Endothelial cell (in vitro differentiated cells): ENCODE measurements around the gene HDAC5. TPM values are rescaled to one million over a fixed set of nuclear protein-coding genes. Genes with fewer than 3 reads are reported as not detected.
"Not testable (repeated sequence)": the region's sequence is repeated elsewhere in the genome, so short reads cannot be mapped to it uniquely, and the experiment has no call there.

Experiments
- DNase-seq: peaks from one replicate; pipeline ENCODE4 v3.0.0; 2021; ENCODE audit warnings: low spot score
- H3K27ac Mint-ChIP-seq: one replicate; pipeline ENCODE4 v1.8.0; 2021; ENCODE audit warnings: mixed read lengths, inconsistent platforms; ENCODE audit not compliant: unreplicated experiment
- H3K27me3 Mint-ChIP-seq: one replicate; pipeline ENCODE4 v1.8.0; 2021; ENCODE audit warnings: mild to moderate bottlenecking, moderate library complexity, mixed read lengths, inconsistent platforms; ENCODE audit not compliant: unreplicated experiment
- H3K36me3 Mint-ChIP-seq: one replicate; pipeline ENCODE4 v1.8.0; 2021; ENCODE audit warnings: mild to moderate bottlenecking, low read depth, mixed read lengths, inconsistent platforms; ENCODE audit not compliant: unreplicated experiment
- H3K4me1 Mint-ChIP-seq: one replicate; pipeline ENCODE4 v1.8.0; 2021; ENCODE audit warnings: mild to moderate bottlenecking, mixed read lengths, inconsistent platforms; ENCODE audit not compliant: unreplicated experiment
- H3K4me3 Mint-ChIP-seq: one replicate; pipeline ENCODE4 v1.8.0; 2021; ENCODE audit warnings: mild to moderate bottlenecking, mixed read lengths, inconsistent platforms; ENCODE audit not compliant: unreplicated experiment
- H3K9me3 Mint-ChIP-seq: one replicate; pipeline ENCODE4 v1.8.0; 2021; ENCODE audit warnings: mixed read lengths, inconsistent platforms; ENCODE audit not compliant: unreplicated experiment
- CTCF ChIP-seq: fragments of 200-600 bp; sonication (generic); IDR thresholded peaks from one replicate; pipeline ENCODE4 v1.5.0; 2021; ENCODE audit warnings: antibody characterized with exemption; ENCODE audit not compliant: unreplicated experiment
- total RNA-seq: library from RNA; stranded (reverse); fragmentation: NEBNext Ultra II Directional; extraction: Animal tissue kit (Norgen Biotek cat#: 25700); gene quantifications from one replicate; pipeline ENCODE4 v1.2.1, GENCODE V29; 2021; ENCODE audit not compliant: unreplicated experiment

The HDAC5 gene
- total RNA-seq, 1 donor from 2014 or later: 51.4 TPM

DNA sequence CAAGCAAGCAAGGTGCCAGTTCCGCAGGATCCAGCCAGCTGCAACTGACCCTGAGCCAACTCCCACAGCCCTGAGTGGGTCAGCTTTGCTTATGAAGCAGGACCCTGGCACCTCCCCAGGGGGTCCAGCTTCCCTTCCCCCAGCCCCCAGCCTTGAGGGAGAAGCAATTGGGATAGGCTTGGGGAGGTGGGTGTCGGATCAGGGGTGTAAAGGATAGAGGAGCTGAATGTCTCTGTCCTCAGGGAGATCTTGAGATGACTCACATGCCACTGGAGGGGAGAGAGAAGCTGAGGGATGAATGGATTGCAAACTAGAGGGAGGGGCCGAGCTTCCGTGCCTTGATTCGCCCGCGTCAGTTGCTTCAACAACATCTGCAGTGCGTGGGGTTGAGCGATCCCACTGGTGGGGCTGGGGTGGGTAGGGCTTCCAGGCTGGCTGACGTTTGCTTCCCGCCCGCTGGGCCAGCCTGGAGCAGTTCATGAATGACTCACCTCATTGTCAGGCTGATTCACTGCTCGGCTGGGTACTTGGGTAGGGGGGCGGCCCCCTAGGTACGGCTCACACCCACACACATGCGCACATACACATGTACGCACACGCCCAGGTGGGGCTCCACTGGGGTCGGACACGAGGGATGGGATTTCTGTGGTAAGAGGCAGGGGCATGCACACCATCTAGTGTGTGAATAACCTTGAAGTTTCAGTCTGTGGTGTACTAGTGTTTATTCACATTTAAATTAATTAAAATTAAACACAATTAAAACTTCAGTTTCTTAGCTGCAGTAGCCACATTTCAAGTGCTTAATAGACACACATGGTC, 14.7 kb upstream of the HDAC5 start:
- TF ChIP-seq CTCF: no peak
- H3K4me1 Mint-ChIP-seq: peaks cover 19% of the 10 kb centered on the region
- no peak overlapping the region for H3K27ac Mint-ChIP-seq
- H3K27me3 Mint-ChIP-seq: peaks cover 2% of the 10 kb centered on the region
- H3K9me3 Mint-ChIP-seq: no peaks in the 10 kb centered on the region
- no peak overlapping the region for H3K4me3 Mint-ChIP-seq
- H3K36me3 Mint-ChIP-seq: peaks cover 3% of the 10 kb centered on the region
- DNase-seq: no peak

DNA sequence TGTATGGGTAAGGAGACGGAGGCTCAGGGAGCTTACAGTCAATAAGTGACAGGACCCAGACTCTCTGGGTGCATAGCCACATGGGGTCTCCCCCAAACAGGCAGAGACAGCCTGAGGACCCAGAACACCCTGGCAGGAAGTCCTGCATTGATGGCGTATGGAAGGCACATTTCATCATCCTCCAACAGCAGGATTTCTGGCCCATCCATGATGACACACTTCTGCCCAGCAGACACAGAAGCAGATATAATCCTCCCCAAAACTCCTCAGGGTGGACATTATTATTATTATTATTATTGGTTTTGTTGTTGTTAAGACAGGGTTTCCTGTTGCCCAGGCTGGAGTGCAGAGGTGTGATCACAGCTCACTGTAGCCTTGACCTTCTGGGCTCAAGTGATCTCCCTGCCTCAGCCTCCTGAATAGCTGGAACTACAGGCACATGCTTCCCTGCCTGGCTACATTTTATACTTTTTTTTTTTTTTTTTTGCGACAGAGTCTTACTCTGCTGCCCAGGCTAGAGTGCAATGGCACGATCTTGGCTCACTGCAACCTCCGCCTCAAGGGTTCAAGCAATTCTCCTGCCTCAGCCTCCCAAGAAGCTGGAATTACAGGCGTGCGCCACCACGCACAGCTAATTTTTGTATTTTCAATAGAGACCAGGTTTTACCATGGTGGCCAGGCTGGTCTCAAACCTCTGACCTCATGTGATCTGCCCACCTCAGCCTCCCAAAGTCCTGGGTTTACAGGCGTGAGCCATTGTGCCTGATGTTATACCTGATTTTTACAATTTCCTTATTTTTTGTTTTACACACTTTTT, 11.5 kb upstream of the HDAC5 start:
- peaks cover 2% of the 10 kb centered on the region for H3K27me3 Mint-ChIP-seq
- no peak for TF ChIP-seq CTCF
- H3K4me3 Mint-ChIP-seq: no peak overlapping the region
- H3K9me3 Mint-ChIP-seq: no peaks in the 10 kb centered on the region
- H3K27ac Mint-ChIP-seq: no peak overlapping the region
- peaks cover 3% of the 10 kb centered on the region for H3K36me3 Mint-ChIP-seq
- peaks cover 17% of the 10 kb centered on the region for H3K4me1 Mint-ChIP-seq
- DNase-seq: no peak

GRCh38 chr17:44133918-44134476, 10.6 kb upstream of the HDAC5 start:
- no peak overlapping the region for H3K27ac Mint-ChIP-seq
- peaks cover 17% of the 10 kb centered on the region for H3K4me1 Mint-ChIP-seq
- no peak for DNase-seq
- H3K4me3 Mint-ChIP-seq: no peak overlapping the region
- peaks cover 3% of the 10 kb centered on the region for H3K36me3 Mint-ChIP-seq
- no peaks in the 10 kb centered on the region for H3K9me3 Mint-ChIP-seq
- peaks cover 2% of the 10 kb centered on the region for H3K27me3 Mint-ChIP-seq
- TF ChIP-seq CTCF: no peak

- no peak for TF ChIP-seq CTCF
- Mint-ChIP-seq H3K27ac (no peak overlapping the region), H3K36me3 (peaks cover 1% of the 10 kb centered on the region), H3K9me3 (no peaks in the 10 kb centered on the region), H3K4me1 (peaks cover 15% of the 10 kb centered on the region), H3K4me3 (no peak overlapping the region), H3K27me3 (no peaks in the 10 kb centered on the region)
- no peak for DNase-seq
Observed at GRCh38 chr17:44132275-44132821, 8.9 kb upstream of the HDAC5 start.

DNA sequence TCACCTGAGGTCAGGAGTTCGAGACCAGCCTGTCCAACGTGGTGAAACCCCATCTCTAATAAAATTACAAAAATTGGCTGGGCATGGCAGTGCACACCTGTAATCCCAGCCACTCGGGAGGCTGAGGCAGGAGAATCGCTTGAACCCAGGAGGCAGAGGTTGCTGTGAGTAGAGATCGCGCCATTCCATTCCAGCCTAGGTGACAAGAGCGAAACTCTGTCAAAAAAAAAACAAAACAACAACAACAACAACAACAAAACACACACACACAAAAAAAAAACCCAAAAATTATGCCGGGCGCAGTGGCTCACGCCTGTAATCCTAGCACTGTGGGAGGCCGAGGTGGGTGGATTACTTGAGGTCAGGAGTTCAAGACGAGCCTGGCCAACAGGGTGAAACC, 7.9 kb upstream of the HDAC5 start:
- not testable (repeated sequence) for H3K9me3 Mint-ChIP-seq, H3K36me3 Mint-ChIP-seq, H3K27ac Mint-ChIP-seq, DNase-seq, H3K27me3 Mint-ChIP-seq, H3K4me3 Mint-ChIP-seq
- H3K4me1 Mint-ChIP-seq: peaks cover 15% of the 10 kb centered on the region
